GM21529 (cell line): ENCODE results near the gene FAM209B.
"Not testable (repeated sequence)": the region's sequence is repeated elsewhere in the genome, so short reads cannot be mapped to it uniquely, and the experiment has no call there.

Source experiments
- ATAC-seq: cut with Tn5 transposase; IDR thresholded peaks from one replicate; pipeline ENCODE4 v1.9.1; 2021; ENCODE audit not compliant: unreplicated experiment

FAM209B gene

DNA sequence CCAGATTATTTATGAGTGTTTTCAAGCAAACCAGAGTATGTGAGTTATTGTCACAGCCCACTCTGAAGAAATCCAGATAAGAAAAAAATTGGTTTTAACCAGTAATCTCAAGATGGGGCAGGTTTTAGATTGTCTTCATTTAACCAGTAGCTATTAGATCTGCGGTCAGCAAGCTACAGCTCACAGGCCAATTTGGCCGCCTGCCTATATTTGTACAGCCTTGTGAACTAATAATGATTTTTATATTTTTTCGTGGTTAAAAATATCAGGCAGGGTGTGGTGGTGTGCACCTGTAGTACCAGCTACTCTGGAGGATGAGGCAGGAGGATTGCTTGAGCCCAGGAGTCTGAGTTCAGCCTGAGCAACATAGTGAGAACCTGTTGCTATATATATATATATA lies 5.0 kb downstream of the FAM209B start:
- no peak for ATAC-seq

DNA sequence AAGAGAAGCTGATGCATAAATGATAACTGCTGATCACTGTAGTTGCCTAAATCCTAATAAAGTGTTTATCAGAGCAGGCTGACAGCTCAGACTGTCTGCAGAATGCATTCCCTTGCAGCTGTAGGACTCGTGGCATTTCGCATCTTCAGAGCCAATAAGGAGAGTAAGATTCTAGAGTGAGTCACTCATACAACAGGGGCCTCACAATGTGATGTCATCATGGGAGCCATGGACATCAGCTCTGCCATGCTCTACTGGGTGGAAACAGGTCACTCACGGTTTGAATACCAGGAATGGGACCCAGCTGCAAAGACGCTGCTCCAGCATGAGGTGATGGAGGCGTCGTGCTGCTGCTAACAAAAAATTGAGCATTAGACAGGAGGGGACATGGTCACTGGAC lies 7.4 kb downstream of the FAM209B start:
- ATAC-seq = no peak

DNA sequence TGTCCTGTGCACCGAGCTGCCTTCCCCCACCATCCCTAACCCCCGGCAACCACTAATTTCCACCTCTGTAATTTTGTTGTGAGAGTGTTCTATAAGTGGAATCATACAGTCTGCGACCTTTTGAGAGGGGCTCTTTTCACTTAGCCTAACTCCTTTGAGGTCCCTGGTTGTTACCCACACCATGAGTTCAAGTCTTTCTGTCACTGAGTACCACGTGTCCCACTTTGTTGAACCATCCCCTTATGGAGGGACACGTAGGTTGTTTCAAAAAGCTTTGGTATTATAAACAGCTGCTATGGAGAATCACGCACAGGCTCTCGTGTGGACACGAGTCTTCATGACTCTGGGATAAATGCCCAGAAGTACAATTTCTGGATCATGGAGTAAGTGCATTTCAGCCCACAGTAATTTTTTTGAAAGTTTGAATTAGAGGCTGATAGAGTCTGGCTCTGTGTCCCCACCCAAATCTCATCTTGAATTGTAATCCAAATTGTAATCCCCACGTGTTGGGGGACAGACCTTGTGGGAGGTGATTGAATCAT lies 9.5 kb downstream of the FAM209B start:
- ATAC-seq = no peak

DNA sequence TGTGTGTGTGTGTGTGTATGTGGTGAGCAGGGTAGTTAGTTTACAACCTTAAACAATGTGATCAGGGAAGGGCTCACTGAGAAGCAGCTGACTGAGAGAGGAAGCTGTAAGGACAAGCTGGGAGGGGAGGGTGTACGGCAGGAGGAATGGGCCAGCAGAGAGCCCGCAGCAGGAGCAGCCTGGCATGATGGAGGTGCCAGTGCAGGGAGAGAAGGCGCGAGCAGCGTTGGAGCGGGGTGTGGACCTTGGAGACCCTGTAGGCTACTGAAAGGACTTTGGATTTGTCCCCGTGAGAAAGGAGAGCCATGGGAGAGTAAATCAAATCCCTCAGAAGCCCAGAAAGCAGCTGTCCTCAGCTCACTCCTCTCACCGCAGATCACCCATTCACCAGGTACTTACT lies 18.5 kb downstream of the FAM209B start:
- no peak for ATAC-seq

DNA sequence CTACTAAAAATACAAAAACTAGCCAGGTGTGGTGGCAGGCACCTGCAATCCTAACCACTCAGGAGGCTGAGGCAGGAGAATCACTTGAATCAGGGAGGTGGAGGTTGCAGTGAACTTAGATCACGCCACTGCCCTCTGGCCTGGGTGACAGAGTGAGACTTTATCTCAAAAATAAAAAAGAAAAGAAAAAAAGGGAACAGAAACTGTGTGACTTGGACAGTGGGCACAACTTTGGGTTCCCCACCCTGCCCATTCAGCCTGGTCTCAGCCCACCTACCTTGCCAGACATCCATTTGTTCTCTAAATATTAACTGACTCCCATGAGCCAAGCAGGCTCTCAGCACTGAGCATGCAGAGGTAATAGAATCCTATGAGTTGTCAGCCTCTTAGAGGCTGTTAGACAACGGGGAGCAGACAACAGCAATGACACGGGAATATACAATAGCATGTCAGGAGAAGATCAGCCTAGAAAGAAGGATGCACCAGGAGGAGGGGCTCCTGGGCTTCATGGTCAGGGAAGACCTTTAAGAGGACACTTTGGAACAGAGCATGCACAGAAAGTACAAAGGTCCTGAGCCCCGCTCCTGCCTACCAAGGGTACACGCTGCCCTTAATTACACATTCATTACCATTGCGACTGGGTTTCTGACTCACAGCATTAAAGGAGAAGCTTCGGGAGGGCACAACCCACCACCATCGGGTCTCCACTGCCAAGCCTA lies 20.0 kb downstream of the FAM209B start:
- no peak for ATAC-seq

DNA sequence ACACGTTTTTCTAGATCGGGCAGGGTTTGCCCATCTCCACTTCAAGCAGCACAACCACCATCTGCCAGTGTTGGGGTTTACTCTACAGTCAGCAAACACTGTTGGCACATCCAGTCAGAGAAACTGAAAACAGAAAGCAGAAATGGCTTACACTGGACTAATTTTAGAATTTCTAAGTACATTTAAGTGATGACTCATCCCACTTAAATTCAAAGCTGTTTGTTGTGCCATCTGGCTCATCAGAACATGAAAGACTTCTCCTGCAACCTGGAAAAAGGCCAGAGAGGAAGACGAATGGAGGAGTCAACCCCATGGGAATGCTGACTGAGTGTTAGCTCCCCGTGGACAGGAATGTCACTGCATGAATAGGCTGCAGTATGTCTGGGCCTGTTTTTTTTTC lies 21.8 kb downstream of the FAM209B start:
- ATAC-seq = peak; percentile 91

DNA sequence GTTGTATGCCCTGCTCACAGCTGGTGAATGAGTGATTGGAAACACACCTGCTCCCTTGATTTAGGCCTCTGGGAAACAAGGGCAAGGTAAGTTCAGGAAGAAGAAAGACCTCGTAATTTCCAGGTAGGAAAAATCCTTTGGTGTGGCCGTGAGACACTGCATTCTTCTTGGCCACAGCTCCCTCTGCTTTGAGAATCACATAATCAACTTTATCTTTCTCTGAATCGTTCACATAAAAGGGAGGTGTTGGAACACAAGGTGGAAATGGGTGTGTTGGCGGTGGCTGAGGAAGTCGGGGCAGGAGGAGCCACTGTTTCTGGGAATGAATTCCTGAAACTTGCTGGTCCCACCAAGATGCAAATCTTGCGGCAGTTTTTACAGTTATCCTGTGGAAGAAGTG lies 25.9 kb downstream of the FAM209B start:
- ATAC-seq = no peak

DNA sequence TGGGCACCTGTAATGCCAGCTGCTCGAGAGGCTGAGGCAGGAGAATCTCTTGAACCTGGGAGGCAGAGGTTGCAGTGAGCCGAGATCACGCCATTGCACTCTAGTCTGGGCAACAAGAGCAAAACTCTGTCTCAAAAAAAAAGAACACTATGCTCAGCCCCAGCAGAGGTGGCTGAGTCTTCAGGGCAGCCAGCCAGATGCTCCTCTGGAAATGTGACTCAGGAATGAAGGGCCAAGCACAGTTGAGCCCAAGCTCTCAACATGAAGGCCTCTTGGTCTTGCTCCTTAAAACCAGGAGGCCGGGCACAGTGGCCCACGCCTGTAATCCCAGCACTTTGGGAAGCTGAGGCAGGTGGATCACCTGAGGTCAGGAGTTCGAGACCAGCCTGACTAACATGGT lies 31.5 kb downstream of the FAM209B start:
- not testable (repeated sequence) for ATAC-seq

DNA sequence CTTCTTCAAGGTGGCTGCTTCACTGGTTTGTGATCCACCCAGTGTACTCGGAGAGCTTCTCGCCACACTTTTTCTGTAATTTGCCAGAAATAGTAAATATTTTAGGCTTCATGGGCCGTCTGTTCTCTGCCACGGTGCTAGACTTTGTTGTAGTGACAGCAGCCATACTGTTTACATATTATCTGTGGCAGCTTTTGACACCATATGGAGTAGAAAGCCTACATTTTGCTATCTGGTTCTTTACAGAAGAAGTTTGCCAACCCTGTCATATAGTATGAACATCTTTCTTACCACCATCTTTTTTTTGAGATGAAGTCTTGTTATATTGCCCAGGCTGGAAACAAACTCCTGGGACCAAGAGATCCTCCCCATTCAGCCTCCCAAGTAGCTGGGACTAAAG lies 32.5 kb downstream of the FAM209B start:
- ATAC-seq = no peak

DNA sequence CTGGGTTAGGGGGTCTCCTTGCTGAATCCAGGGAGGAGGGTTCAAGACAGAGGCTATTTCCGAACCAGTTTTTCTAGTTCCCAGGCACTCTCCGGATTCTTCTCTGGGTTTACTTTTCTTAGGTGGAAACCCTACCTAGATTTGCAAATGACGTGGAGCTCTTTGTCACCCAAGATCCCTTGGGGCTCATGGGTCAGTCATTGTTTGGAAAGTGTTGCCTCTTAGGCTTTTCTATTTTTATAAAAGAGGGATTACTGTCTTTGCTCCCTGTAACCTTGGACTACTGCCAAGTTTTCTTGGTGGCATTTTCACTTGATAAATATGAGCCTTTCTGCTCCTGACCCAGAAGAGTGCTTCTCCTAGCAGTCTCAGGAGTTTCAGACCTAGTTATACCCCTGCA lies 33.6 kb downstream of the FAM209B start:
- ATAC-seq = no peak

DNA sequence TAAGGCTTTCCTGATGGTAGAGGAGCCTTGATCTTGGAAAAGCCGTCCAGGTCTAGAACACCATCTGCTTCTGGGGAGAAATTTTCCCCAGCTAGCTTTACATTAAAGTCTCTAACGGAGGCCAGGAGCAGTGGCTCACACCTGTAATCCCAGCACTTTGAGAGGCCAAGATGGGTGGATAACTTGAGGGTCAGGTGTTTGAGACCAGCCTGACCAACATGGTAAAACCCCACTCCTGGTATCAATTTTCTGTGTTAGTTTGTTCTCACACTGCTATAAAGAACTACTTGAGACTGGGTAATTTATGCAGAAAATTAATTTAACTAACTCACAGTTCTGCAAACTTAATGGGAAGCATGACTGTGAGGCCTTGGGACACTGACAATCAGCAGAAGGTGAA lies 37.8 kb downstream of the FAM209B start:
- ATAC-seq = no peak

DNA sequence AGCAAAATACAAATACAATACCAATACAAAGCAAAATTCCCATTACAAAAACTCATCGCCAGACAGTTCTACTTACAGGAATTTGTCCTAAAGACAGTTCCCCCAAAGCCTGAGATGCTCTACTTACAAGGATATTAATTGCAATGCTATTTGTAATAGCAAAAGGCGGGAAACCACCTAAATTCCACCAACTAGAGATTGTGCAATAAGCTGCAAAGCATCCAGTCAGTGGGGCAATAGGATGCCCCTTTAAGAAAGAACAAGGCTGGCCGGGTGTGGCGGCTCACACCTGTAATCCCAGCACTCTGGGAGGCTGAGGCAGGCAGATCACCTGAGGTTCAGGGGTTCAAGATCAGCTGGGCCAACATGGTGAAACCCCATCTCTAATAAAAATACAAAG lies 39.1 kb downstream of the FAM209B start:
- ATAC-seq = no peak

DNA sequence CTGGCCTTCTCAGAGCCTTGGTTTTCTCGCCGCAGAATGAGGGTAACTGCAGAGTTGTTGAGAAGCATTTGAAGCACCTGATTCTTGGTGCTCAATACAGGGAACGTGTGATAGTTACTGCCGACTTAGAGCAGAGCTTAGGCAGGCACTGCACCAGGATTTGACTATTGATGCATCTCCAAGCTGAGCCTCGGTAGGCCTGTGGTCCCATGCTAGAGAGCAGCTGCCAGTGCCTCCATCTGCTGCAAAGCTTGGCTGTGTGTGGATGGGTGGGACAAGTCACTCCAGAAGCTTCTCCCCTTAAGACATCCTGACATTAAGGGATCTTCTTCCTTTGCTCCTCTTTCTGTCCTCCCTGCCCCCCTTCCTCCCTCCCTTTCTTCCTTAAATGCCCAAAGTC lies 40.9 kb downstream of the FAM209B start:
- ATAC-seq = no peak

DNA sequence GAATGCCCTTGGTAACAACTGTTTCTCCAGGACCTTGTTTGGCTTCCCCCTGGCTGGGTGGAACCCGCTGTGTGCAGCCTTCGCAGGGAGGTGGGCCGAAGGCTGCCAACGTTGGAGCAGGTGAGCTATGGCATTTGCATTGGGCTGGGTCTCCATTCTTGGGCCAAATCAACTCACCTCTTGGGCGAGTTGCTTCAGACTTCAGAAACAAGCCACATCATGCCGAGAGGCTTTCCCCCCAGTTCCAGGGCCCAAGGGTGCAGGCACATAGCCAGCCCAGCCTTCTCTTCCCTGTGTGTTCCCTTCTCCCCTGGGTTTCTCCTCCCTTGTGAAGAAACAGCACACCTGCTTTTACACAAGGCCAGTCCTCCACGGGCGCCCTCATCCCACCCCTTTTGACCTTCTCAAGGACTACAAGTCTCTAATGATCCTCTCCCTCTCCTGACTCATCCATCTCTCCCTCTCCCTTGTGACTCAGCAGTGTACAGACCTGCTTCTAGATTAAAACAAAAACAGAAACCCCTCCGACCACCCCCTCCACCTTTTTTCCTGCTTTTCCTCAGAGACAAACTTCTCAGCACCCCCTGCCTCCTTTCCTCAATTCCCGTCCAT lies 41.6 kb downstream of the FAM209B start:
- ATAC-seq = no peak

DNA sequence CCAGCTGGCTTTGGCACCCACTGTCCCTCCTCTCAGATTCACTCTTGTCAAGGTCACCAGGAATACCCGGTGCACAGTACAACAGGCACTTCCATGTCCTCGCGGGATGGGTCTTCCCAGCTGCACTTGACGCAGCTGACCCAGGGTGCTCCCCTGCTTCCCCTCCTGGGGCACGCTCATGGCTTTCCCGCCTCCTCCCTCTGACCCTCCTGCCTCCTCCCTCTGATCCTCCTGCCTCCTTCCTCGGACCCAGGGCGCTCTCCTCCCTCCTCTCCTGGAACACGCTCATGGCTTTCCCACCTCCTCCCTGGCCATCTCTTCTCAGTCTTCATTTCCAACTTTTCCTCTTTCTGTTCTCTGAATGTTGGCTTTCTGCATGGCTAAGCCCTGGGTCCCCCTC lies 42.1 kb downstream of the FAM209B start:
- no peak for ATAC-seq

DNA sequence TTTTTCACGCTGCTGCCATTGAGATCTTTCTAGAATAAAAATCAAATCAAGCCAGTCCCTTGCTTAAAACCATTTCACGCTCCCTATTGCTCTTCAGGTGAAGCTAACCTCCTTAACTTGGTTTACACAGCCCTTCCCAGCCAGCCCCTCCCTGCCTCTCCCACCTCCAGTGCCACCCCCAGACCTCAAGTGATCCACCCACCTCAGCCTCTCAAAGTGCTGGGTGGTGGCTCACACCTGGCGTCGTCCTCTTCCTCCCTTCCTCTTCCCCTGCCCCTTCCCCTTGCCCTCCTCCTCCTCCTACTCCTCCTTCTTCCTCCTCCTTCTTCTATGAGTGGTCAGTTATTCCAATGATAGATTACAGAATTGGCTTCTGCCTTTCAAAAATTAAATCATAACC lies 42.9 kb downstream of the FAM209B start:
- ATAC-seq = no peak

DNA sequence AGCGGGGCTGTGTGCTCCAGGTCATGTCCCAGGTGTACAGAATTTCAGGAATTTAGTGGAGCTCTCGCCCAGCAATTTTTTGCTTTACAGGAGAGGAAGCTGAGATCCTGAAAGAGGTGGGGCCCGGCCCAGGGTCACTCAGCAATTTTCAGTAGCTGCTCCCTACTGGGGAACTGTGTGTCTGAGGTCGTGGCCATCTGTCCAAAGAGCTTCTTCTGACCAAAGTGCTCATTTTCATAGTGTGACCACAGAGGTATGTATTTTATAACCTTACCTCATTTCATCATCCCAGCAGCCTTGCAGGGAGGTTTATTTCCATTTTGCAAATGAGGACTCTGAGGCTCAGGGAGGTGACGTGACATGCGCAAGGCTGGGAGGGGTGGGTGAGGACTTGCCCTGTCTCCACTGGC lies 46.3 kb downstream of the FAM209B start:
- ATAC-seq = no peak

DNA sequence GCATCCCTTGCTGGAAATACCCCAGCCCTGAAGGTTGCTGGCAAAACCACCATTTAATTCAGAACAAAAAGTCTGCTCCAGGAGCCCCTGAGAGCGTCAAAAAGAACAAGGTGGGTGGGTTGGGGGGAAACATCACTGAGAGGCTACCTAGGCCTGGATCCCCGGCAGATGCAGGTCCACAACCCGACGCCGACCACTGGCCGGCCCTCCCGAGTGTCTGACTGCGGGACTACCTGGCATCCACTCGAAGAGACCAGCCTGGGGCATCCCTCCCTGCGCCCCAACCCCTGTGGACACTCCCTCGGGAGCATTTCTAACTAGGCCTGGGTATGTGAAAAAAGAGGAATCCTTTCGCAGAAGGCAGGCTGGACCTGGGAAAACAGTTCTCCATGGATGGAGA lies 47.2 kb downstream of the FAM209B start:
- no peak for ATAC-seq

DNA sequence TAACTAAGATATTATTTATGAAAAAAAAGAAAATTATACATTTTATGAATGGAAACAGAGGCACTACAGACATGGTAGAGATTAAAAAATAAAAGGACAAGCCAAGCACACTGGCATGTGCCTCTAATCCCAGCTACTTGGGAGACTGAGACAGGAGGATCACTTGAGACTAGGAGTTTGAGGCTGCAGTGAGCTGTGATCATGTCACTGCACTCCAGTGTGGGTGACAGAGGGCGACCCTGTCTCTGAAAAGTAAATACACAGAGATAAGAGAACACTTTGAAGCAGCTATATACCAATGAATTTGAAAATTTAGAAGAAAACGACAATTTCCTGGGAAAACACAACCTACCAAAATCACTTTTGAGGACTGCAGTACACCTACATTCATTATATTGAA lies 48.7 kb downstream of the FAM209B start:
- no peak for ATAC-seq

DNA sequence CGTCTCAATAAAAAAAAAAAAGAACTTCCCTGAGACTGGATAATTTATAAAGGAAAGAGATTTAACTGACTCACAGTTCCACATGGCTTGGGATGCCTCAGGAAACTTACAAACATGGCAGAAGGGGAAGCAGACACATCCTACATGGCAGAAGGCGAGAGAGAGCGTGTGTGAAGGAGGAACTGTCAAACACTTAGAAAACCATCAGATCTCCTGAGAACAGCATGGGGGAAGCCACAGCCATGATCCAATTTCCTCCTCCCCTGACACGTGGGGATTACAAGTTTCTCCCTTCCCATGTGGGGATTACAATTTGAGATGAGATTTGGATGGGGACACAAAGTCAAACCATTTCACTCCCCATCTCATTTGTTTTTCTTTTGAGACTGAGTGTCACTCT lies 49.5 kb downstream of the FAM209B start:
- no peak for ATAC-seq

DNA sequence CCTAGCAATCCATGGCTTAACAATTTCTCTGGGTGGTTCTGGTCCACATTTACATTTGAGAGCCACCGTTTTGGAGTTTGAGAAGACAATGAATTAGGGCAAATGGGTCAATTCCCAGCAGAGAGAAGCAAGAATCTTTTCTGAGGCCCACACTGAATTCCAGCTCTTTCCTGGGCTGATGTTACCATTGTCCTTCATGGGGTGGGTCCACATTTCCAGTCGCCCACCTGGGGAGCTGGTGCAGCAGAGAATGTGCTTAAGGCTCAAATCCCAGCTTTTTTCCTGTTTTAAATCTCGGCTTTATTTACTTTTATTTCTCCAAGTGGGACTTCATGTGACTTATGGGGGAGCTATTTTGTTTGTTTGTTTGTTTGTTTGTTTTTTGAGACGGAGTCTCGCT lies 51.9 kb downstream of the FAM209B start:
- ATAC-seq = no peak
